ENCODE measurements around the gene GLI2. TPM values are rescaled to one million over a fixed set of nuclear protein-coding genes. Genes with fewer than 3 reads are reported as not detected.
A peak's percentile ranks its signal among the peaks of the same experiment; 100 is the strongest.

GLI2 gene
- total RNA-seq, 4 donors from 2014 or later = 0.42 to 6.7 (median 3.1) TPM

DNA sequence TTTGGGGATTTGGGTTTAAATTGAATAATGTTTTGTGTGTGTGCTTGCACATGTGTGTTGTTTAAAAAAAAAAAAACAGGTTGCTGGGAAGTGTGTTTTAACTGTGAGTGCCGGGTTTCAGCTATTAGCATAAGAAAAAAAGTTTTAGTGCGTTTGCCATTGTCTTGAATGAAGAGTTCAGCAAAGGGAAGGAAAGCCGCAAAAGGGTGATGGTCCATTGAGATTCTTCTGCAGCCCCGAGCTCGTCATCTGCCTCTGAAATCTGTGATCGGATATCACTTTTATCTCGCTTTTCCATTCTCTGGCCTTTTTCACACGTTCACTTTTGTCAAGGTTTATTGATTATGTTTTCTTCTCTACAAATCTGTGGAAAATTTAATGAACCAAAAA lies 4.7 kb downstream of the GLI2 start:
- intact Hi-C loops (cut with DNase I; ENCODE audit: low total_unique reads) = no loop called here
- no peak for DNase-seq (ENCODE audit: low spot score in 2 of 2)
- H3K4me3 ChIP-seq (ENCODE audit: low read depth, poor library complexity, severe bottlenecking) = no peak overlapping the region
- 75 to 80% methylated on average over 8 of the region's 8 CpGs for WGBS, 2 donors
- TF ChIP-seq POLR2A (IDR thresholded peaks at IDR 0.05) (no peak), CTCF (IDR thresholded peaks at IDR 0.05) (no peak)

GRCh38 chr2:120740765-120741524 lies 5.3 kb downstream of the GLI2 start:
- H3K4me3 ChIP-seq (ENCODE audit: low read depth, poor library complexity, severe bottlenecking) = no peak overlapping the region
- intact Hi-C loops (cut with DNase I; ENCODE audit: low total_unique reads) = no loop called here
- 61% methylated on average over 20 of the region's 20 CpGs for WGBS, 2 donors
- TF ChIP-seq CTCF (IDR thresholded peaks at IDR 0.05) = no peak
- no peak for TF ChIP-seq POLR2A (IDR thresholded peaks at IDR 0.05)
- peak in 1 of 2 donors; percentile 84 for DNase-seq (ENCODE audit: low spot score in 2 of 2)

DNA sequence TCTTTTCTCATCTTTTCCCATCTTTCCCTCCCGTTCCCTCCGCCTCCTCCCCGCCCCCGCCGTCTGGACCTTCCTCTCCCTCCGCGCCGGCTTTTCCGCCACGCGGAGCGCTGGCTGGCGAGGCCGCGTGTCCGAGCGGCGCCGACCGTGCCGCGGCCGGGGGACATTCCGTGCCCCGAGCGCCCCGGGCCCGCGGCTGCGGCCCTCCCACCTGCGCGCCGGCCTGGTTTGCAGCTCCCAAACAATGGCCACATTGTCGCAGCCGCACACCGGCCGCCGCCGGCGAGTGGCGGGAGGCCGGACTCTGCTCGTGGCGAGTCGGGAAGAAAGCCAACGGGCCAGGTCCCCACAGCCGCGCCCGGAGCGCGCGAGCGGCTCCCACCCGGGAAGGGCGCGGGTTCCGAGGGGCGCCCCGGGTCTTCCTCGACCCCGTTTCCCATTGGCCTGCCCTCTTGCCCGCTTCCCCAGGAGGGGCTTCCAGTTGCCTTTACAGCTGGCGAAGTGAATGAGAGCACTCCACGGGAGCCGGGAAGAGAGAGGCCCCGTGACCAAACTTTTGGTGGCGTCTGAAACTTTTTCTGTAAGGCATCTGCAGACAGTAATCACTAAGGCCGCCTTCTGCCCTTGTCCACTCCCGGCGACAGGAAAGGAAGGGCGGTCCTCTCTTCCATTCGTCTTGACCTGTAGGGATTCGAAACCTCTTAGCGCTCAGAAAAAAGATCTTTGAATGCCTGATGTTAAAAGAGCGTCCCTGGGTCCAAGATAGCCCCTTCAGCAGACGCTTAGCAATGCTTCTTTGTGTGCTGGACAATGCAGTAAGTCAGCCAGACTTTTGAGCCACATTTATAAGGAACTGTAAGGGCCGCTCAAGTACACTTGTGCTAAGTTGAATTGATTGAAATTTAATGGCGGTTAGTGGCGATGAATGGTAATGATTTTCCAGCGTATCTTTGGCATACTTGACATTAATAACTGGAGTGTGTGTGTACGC lies 6.2 kb downstream of the GLI2 start:
- no peak for TF ChIP-seq POLR2A (IDR thresholded peaks at IDR 0.05)
- H3K4me3 ChIP-seq (ENCODE audit: low read depth, poor library complexity, severe bottlenecking) = peak overlapping the region; percentile 17
- intact Hi-C loops (cut with DNase I; ENCODE audit: low total_unique reads) = no loop called here
- DNase-seq (ENCODE audit: low spot score in 2 of 2) = peak in 1 of 2 donors; percentile 79
- WGBS, 2 donors = 24 to 41% methylated on average over 47 to 73 of the region's 81 CpGs

GRCh38 chr2:120743657-120744056 lies 8.0 kb downstream of the GLI2 start:
- peak in 1 of 2 donors; percentile 77 for DNase-seq (ENCODE audit: low spot score in 2 of 2)
- TF ChIP-seq CTCF (IDR thresholded peaks at IDR 0.05) = no peak
- TF ChIP-seq POLR2A (IDR thresholded peaks at IDR 0.05) = no peak
- no peak overlapping the region for H3K4me3 ChIP-seq (ENCODE audit: low read depth, poor library complexity, severe bottlenecking)
- intact Hi-C loops (cut with DNase I; ENCODE audit: low total_unique reads) = no loop called here
- 89 to 98% methylated on average over 5 of the region's 5 CpGs for WGBS, 2 donors

DNA sequence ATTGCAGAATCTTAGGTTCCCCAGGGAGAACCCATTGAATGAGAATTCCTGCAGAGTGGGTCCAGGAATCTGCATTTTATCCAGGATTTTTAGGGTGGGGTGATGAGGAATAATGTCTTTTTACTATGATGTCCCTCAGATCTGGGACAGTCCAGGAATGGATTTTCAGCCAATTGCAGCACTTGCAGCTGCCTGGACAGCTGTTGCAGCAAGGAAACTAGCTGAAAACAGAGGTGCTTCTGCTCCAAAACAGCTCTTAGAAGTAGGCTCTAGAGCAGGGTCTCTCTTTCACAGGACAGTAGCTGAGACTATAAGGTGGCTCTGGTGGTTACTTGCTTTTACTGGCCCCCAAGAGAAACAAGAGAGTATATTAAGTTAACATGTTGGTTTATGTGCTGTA lies 9.1 kb downstream of the GLI2 start:
- H3K4me3 ChIP-seq (ENCODE audit: low read depth, poor library complexity, severe bottlenecking) = no peak overlapping the region
- TF ChIP-seq POLR2A (IDR thresholded peaks at IDR 0.05) = no peak
- no peak for DNase-seq (ENCODE audit: low spot score in 2 of 2)
- intact Hi-C loops (cut with DNase I; ENCODE audit: low total_unique reads) = no loop called here

GRCh38 chr2:120745420-120746111 lies 9.9 kb downstream of the GLI2 start:
- H3K4me3 ChIP-seq (ENCODE audit: low read depth, poor library complexity, severe bottlenecking) = no peak overlapping the region
- WGBS, 2 donors = 91 to 96% methylated on average over 6 of the region's 6 CpGs
- no peak for TF ChIP-seq CTCF (IDR thresholded peaks at IDR 0.05)
- no peak for TF ChIP-seq POLR2A (IDR thresholded peaks at IDR 0.05)
- intact Hi-C loops (cut with DNase I; ENCODE audit: low total_unique reads) = no loop called here
- peak in 1 of 2 donors; percentile 66 for DNase-seq (ENCODE audit: low spot score in 2 of 2)
